HEK293T (cell line): ENCODE results near the gene SCAF1.

Experiments used
- CTBP1 ChIP-seq: fragments of 450-650 bp; IDR thresholded peaks from 2 replicates; pipeline ENCODE4 v1.6.1; 2016; ENCODE audit warnings: borderline replicate concordance
- ELF4 ChIP-seq: fragments of 450-650 bp; IDR thresholded peaks from 2 replicates; pipeline ENCODE4 v1.6.1; 2017; ENCODE audit warnings: antibody characterized with exemption
- FOXA1 ChIP-seq: fragments of 450-650 bp; IDR thresholded peaks from 2 replicates; pipeline ENCODE4 v1.6.1; 2016; ENCODE audit warnings: mild to moderate bottlenecking
- FOXK2 ChIP-seq: fragments of 450-650 bp; IDR thresholded peaks from 2 replicates; pipeline ENCODE4 v1.6.1; 2016; ENCODE audit warnings: mild to moderate bottlenecking
- LEF1 ChIP-seq: fragments of 450-650 bp; IDR thresholded peaks from 2 replicates; pipeline ENCODE4 v1.6.1; 2017; ENCODE audit warnings: mild to moderate bottlenecking, borderline replicate concordance
- TARDBP ChIP-seq: fragments of 450-650 bp; IDR thresholded peaks from 2 replicates; pipeline ENCODE4 v1.6.1; 2016

- TF ChIP-seq CTBP1 (no peak), FOXA1 (no peak), LEF1 (no peak), ELF4 (no peak), TARDBP (no peak), FOXK2 (no peak)
Observed at GRCh38 chr19:49652551-49653465, 10.8 kb downstream of the SCAF1 start.
